Skeletal muscle tissue (tissue), 4 donors: ENCODE measurements around the gene LECT2. TPM values are rescaled to one million over a fixed set of nuclear protein-coding genes. Genes with fewer than 3 reads are reported as not detected.
A peak's percentile ranks its signal among the peaks of the same experiment; 100 is the strongest.

Source experiments
- H3K27ac ChIP-seq: one replicate; pipeline ENCODE4 v1.7.0; 2013; ENCODE audit warnings: mild to moderate bottlenecking, low read depth, low read length, inconsistent platforms
- H3K27me3 ChIP-seq, 3 donors: one replicate each; pipeline ENCODE4 v1.7.0; 2013; ENCODE audit warnings: low read length in 3 of 3; ENCODE audit not compliant: control insufficient read depth in 3 of 3, insufficient read depth in 3 of 3
- H3K36me3 ChIP-seq, 3 donors: one replicate each; pipeline ENCODE4 v1.7.0; 2013; ENCODE audit warnings: low read length in 3 of 3; ENCODE audit not compliant: control insufficient read depth in 3 of 3, insufficient read depth in 3 of 3
- H3K4me1 ChIP-seq, 3 donors: one replicate each; pipeline ENCODE4 v1.7.0; 2013; ENCODE audit warnings: low read length in 3 of 3, mild to moderate bottlenecking in 3 of 3; ENCODE audit not compliant: control insufficient read depth in 3 of 3, insufficient read depth in 3 of 3
- H3K4me3 ChIP-seq, 3 donors: one replicate each; pipeline ENCODE4 v1.7.0; 2013; ENCODE audit warnings: low read length in 3 of 3
- H3K9ac ChIP-seq, 3 donors: one replicate each; pipeline ENCODE4 v1.7.0; 2013; ENCODE audit warnings: low read length in 3 of 3, mild to moderate bottlenecking in 3 of 3, moderate library complexity in 2 of 3, low read depth in 1 of 3
- H3K9me3 ChIP-seq, 3 donors: one replicate each; pipeline ENCODE4 v1.7.0; 2013; ENCODE audit warnings: low read length in 3 of 3; ENCODE audit not compliant: control insufficient read depth in 3 of 3
- total RNA-seq: library from RNA; depleted of rRNA; stranded (reverse); fragments of >200 nt; gene quantifications from one replicate; pipeline ENCODE4 v1.2.3, GENCODE V29; 2014
- donor health status: Osteomylitis.

LECT2 gene
- total RNA-seq, 1 donor from 2014 or later = not detected

GRCh38 chr5:135993880-135994636, 39.3 kb upstream of the LECT2 start:
- Histone ChIP-seq H3K4me3 (no peak overlapping the region), H3K36me3 (no peaks in the 10 kb centered on the region), H3K27me3 (no peaks in the 10 kb centered on the region), H3K9me3 (no peaks in the 10 kb centered on the region), H3K4me1 (peaks cover 7 to 13% (median 8%) of the 10 kb centered on the region in 3 donors), H3K27ac (peak overlapping the region; percentile 34), H3K9ac (no peak overlapping the region)

DNA sequence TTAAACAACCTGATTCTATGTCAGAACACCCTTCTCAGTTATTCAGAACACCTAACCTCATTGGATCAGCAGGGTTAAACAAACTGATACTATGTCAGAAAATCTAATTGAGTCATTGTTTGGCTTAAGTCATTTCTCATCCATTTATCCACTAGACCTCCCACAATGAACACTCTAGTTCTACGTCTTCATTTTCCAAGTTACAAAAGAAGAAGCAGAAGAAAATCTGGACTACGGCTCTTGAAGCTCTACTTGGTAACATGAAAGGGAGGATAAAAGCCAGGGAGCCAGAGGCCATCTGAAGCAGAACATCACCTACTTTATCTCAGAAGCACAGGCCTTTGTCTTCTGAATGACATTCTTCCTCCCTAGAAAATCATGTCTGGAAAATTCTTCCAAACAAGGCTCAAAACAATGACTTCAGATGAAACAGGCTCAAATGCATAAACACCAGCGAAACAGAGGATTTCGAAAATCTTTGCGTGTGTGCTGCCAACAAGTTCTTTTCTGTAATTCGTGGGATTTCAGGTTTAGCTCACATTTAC, 38.6 kb upstream of the LECT2 start:
- H3K9ac ChIP-seq = no peak overlapping the region
- H3K27me3 ChIP-seq = no peaks in the 10 kb centered on the region
- H3K4me3 ChIP-seq = no peak overlapping the region
- no peaks in the 10 kb centered on the region for H3K36me3 ChIP-seq
- peak overlapping the region; percentile 34 for H3K27ac ChIP-seq
- peaks cover 7 to 13% (median 8%) of the 10 kb centered on the region in 3 donors for H3K4me1 ChIP-seq
- no peaks in the 10 kb centered on the region for H3K9me3 ChIP-seq

DNA sequence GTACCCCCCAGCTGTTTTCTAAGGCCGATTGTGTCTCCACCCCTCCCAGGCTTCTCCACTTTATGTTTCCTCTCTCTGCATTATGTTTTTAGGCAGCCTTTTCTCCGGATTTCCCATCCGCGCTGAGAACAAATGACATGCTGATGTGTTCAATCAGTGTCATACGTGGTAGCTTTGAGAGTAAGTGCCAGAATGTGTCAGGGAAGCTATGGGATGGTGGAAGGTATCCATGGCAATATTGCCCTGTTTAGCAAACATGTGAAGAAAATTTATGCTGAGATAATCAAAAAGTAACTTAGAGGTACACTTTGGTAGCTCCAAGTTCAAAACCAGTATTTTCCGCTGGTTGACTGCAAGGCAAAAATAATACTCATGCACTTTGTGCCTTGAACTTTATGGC, 36.6 kb upstream of the LECT2 start:
- Histone ChIP-seq H3K9ac (no peak overlapping the region), H3K27ac (no peak overlapping the region), H3K4me1 (peaks cover 7 to 13% (median 8%) of the 10 kb centered on the region in 3 donors), H3K4me3 (no peak overlapping the region), H3K9me3 (no peaks in the 10 kb centered on the region), H3K36me3 (no peaks in the 10 kb centered on the region), H3K27me3 (no peaks in the 10 kb centered on the region)

DNA sequence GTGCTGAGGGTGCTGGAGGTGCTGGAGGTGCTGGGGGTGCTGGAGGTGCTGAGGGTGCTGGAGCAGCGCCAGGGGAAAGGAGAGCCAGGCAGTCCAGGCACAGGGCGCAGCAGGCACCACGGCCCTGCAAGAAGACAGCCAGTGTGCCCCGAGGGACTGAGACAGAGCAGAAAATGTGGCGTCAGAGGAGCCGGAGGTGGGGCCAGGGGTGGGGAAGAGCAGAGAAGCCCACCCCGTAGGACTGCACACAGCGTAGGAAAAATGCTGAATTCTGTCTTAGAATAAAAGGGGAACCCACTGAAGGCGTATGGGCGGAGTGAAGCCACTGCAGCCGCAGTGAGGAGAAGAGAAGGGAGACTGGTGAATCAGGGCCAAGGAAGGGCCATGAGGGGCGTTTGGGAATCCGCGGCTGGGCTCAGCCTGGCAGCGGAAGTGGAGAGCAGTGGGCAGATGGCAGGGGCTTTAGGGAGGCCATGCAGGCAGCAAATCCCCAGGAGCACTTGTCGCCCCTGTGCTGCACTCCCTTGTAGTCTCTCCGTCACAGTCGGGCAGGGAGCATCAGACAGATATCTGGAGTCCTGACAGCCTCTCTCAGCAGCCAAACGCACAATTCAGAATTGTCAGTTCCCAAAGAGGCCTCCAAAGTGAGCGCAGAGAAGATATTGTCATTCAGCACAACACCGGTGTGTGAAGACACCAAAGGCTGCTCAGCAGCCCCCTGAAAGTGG, 35.9 kb upstream of the LECT2 start:
- H3K4me1 ChIP-seq = peaks cover 6 to 13% (median 7%) of the 10 kb centered on the region in 3 donors
- H3K9me3 ChIP-seq = no peaks in the 10 kb centered on the region
- H3K27ac ChIP-seq = no peak overlapping the region
- H3K36me3 ChIP-seq = no peaks in the 10 kb centered on the region
- H3K27me3 ChIP-seq = no peaks in the 10 kb centered on the region
- H3K9ac ChIP-seq = no peak overlapping the region
- no peak overlapping the region for H3K4me3 ChIP-seq

DNA sequence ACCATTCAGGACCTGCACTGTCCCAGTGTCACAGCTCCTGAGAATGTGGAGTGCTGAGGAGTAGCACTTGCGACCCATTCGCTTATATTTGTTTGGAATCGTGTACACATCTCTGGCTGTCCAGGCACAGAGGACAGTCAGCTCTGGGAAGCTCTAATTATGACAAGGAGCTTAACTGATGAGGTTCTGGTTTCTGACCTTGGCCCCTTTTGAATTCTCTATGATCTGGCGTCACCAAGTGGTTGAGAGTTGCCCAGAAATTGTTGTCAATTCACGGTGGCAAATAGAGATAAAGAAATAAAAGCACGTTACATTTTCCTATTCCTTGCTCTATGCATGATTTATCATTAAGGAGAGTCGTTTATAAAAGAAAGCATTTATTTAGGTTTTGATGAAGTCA, 34.9 kb upstream of the LECT2 start:
- Histone ChIP-seq H3K27ac (no peak overlapping the region), H3K9ac (no peak overlapping the region), H3K36me3 (no peaks in the 10 kb centered on the region), H3K4me3 (no peak overlapping the region), H3K9me3 (no peaks in the 10 kb centered on the region), H3K27me3 (no peaks in the 10 kb centered on the region), H3K4me1 (peaks cover 6 to 13% (median 7%) of the 10 kb centered on the region in 3 donors)

GRCh38 chr5:135988546-135988945, 33.8 kb upstream of the LECT2 start:
- H3K27me3 ChIP-seq = no peaks in the 10 kb centered on the region
- H3K4me3 ChIP-seq = no peak overlapping the region
- H3K4me1 ChIP-seq = peaks cover under 1 to 9% (median 6%) of the 10 kb centered on the region in 3 donors
- no peak overlapping the region for H3K9ac ChIP-seq
- no peaks in the 10 kb centered on the region for H3K9me3 ChIP-seq
- H3K36me3 ChIP-seq = no peaks in the 10 kb centered on the region
- H3K27ac ChIP-seq = no peak overlapping the region

DNA sequence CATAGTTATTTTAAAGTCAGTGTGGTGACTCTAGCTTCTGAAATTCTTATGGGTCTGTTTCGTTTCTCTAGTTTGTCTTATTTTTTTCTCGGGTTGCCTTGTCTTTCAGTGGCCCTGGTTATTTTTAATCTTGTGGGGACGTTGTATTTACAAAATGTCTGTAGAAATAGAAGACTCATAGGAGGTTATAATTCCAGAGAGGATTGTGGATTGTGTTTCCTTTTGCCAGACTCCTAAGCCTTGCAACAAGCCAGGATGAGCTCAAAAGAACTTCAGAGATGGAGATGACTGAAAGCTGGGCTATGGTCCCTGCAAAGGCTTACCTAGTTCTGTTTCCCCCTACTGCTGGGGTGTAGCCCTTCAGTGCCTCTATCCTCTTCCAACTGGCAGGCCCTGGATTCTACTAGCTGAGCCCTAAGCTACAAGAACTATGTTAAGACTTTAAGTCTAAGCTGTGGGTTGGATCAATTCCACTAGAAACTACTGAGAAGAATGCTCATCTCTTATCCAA, 32.2 kb upstream of the LECT2 start:
- Histone ChIP-seq H3K4me3 (no peak overlapping the region), H3K4me1 (peaks cover 0 to 9% (median 6%) of the 10 kb centered on the region in 3 donors), H3K27ac (peak overlapping the region; percentile 41), H3K9me3 (no peaks in the 10 kb centered on the region), H3K27me3 (no peaks in the 10 kb centered on the region), H3K36me3 (no peaks in the 10 kb centered on the region), H3K9ac (no peak overlapping the region)

DNA sequence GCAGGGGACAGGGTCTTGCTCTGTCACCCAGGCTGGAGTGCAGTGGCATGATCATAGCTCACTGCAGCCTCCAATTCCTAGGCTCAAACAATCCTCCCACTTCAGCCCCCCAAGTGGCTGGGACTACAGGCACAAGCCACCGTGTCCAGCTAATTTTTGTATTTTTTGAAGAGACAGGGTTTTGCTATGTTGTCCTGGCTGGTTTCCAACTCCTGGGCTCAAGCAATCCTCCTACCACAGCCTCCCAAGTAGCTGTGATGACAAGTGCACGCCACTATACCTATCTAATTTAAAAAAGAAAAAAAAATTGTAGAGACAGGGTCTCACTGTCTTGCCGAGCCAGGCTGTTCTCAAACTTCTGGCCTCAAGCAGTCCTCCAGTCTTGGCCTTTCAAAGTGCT, 31.6 kb upstream of the LECT2 start:
- no peaks in the 10 kb centered on the region for H3K36me3 ChIP-seq
- no peaks in the 10 kb centered on the region for H3K9me3 ChIP-seq
- peak overlapping the region; percentile 41 for H3K27ac ChIP-seq
- H3K4me1 ChIP-seq = peaks cover 0 to 9% (median 6%) of the 10 kb centered on the region in 3 donors
- no peak overlapping the region for H3K9ac ChIP-seq
- H3K27me3 ChIP-seq = no peaks in the 10 kb centered on the region
- no peak overlapping the region for H3K4me3 ChIP-seq

DNA sequence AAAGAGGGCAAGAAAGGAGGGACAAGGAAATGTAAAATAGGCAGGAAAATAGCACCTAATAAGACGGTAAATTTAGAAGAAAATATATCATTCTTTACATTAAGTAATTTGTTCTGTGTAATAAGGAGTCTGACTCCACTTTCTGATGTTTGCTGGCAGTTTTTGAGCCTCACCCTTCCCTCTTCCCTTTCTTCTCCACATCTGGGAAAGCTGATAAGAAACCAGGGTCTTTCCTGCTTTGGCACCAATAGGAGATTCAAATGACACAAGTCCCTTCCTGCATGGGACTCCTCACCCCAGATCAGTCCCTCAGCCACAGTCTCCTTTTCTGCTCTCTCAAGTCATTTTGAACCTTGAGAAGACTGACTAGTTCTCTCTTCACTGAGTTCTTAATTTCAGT, 31.2 kb upstream of the LECT2 start:
- Histone ChIP-seq H3K4me1 (peaks cover 0 to 7% (median 6%) of the 10 kb centered on the region in 3 donors), H3K27ac (peak overlapping the region; percentile 41), H3K9me3 (no peaks in the 10 kb centered on the region), H3K4me3 (no peak overlapping the region), H3K36me3 (no peaks in the 10 kb centered on the region), H3K9ac (no peak overlapping the region), H3K27me3 (no peaks in the 10 kb centered on the region)

- H3K9ac ChIP-seq = no peak overlapping the region
- H3K36me3 ChIP-seq = no peaks in the 10 kb centered on the region
- H3K9me3 ChIP-seq = no peaks in the 10 kb centered on the region
- no peak overlapping the region for H3K27ac ChIP-seq
- H3K4me3 ChIP-seq = no peak overlapping the region
- peaks cover 5 to 14% (median 13%) of the 10 kb centered on the region in 3 donors for H3K4me1 ChIP-seq
- no peaks in the 10 kb centered on the region for H3K27me3 ChIP-seq
Measured at GRCh38 chr5:135980620-135981019, 25.8 kb upstream of the LECT2 start.
